HepG2 (cell line): Measurements from ENCODE around the gene PRPF18. TPM values are rescaled to one million over a fixed set of nuclear protein-coding genes. Genes with fewer than 3 reads are reported as not detected.

Experiments used
- ATAC-seq: fragments of 200-7000 bp; cut with Tn5 transposase; 3 replicates; pipeline ENCODE4 v1.9.1; 2020; ENCODE audit warnings: mild to moderate bottlenecking, moderate library complexity
- Bru-seq: library from RNA; stranded (reverse); fragments of 400-500 nt; gene quantifications from one replicate; lab custom pipeline; 2021; lab: Mats Ljungman, UMichigan
- BruChase-seq, 2 experiments: library from RNA; stranded (reverse); fragments of 400-500 nt; gene quantifications; one replicate each; lab custom pipeline; 2021; lab: Mats Ljungman, UMichigan
- BruUV-seq: library from RNA; stranded (reverse); fragments of 400-500 nt; replicated peaks from 2 replicates; lab custom pipeline; 2021; lab: Mats Ljungman, UMichigan
- CTCF ChIA-PET: fragments of 300-600 bp; formaldehyde crosslinking; extraction: SDS; loops from one replicate; lab custom pipeline; 2021; ENCODE audit warnings: low total read pairs, inconsistent platforms, low intra/inter-chr PET ratio; lab: Yijun Ruan, JAX
- POLR2A ChIA-PET: fragments of 350-600 bp; sonication (Branson Sonifier 250); formaldehyde crosslinking; loops from one replicate; lab custom pipeline; 2020; ENCODE audit warnings: antibody characterized with exemption, inconsistent platforms; lab: Yijun Ruan, JAX
- DNase-seq: peaks from one replicate; pipeline ENCODE4 v3.0.0-alpha.2; 2015; ENCODE audit warnings: low spot score
- FAIRE-seq: peaks from 3 replicates; lab custom pipeline; 2011; peaks lifted over from hg19 to GRCh38; lab: Jason Lieb, UNC
- H2AFZ ChIP-seq: one replicate; pipeline ENCODE4 v1.6.1; 2011; ENCODE audit warnings: low read length, inconsistent platforms
- H3K27ac ChIP-seq: fragments of 300-600 bp; 3 replicates; pipeline ENCODE4 v1.8.0; 2011; ENCODE audit warnings: mixed run types, mild to moderate bottlenecking, mixed read lengths, low read length, inconsistent platforms; ENCODE audit not compliant: insufficient read depth; ENCODE audit errors: extremely low read length
- H3K27me3 ChIP-seq, 2 experiments: fragments of 200-600 bp in 1 of 2; 2 replicates in 1 of 2; 3 replicates in 1 of 2; pipeline versions ENCODE4 v1.6.0 to v1.8.0; 2011; ENCODE audit warnings: low read length in 2 of 2, mild to moderate bottlenecking in 2 of 2, moderate library complexity in 2 of 2, inconsistent platforms in 1 of 2; ENCODE audit not compliant: insufficient read depth in 2 of 2, control insufficient read depth in 1 of 2
- H3K36me3 ChIP-seq, 2 experiments: fragments of 200-600 bp in 1 of 2; replicated peaks in 1 of 2; 2 replicates in 1 of 2; 3 replicates in 1 of 2; pipeline versions ENCODE4 v1.5.1 to v1.8.0; 2011; ENCODE audit warnings: low read length in 2 of 2, inconsistent platforms in 1 of 2; ENCODE audit not compliant: insufficient read depth in 2 of 2, control insufficient read depth in 1 of 2
- H3K4me1 ChIP-seq: 2 replicates; pipeline ENCODE4 v1.5.1; 2012; ENCODE audit warnings: low read length, inconsistent platforms; ENCODE audit not compliant: insufficient read depth
- H3K4me2 ChIP-seq: 2 replicates; pipeline ENCODE4 v1.6.0; 2011; ENCODE audit warnings: low read depth, low read length, inconsistent platforms
- H3K4me3 ChIP-seq, 3 experiments: fragments of 200-600 bp in 1 of 3; sonication (generic), shearing (Covaris generic) in 1 of 3; replicated peaks in 1 of 3; 2 replicates each; pipeline ENCODE4 v1.5.1; 2011 to 2016; ENCODE audit warnings: low read length in 3 of 3, inconsistent platforms in 2 of 3, low read depth in 2 of 3, mild to moderate bottlenecking in 2 of 3, control low read depth in 1 of 3, mixed read lengths in 1 of 3; ENCODE audit not compliant: insufficient read depth in 1 of 3
- H3K79me2 ChIP-seq: one replicate; pipeline ENCODE4 v1.6.1; 2011; ENCODE audit warnings: low read length, inconsistent platforms; ENCODE audit not compliant: insufficient read depth
- H3K9ac ChIP-seq: 2 replicates; pipeline ENCODE4 v1.6.0; 2011; ENCODE audit warnings: mild to moderate bottlenecking, low read depth, low read length, inconsistent platforms; ENCODE audit not compliant: insufficient read depth
- H3K9me3 ChIP-seq: 2 replicates; pipeline ENCODE4 v1.5.1; 2012; ENCODE audit warnings: mild to moderate bottlenecking, low read length
- H4K20me1 ChIP-seq: 2 replicates; pipeline ENCODE4 v1.6.0; 2011; ENCODE audit warnings: inconsistent platforms, mild to moderate bottlenecking, low read length, moderate library complexity; ENCODE audit not compliant: insufficient read depth
- CBX5 ChIP-seq: sonication (generic); formaldehyde crosslinking; IDR thresholded peaks from 2 replicates; pipeline ENCODE4 v1.4.0; 2020; ENCODE audit warnings: missing genetic modification reagents, borderline replicate concordance
- HNRNPUL1 ChIP-seq: fragments of 200-400 bp; formaldehyde crosslinking; IDR thresholded peaks from 2 replicates; pipeline ENCODE4 v1.6.1; 2017; ENCODE audit warnings: low read depth, mild to moderate bottlenecking, low read length, moderate library complexity
- MED1 ChIP-seq: sonication (generic); formaldehyde crosslinking; IDR thresholded peaks from 2 replicates; pipeline ENCODE4 v1.4.0; 2020; ENCODE audit warnings: missing genetic modification reagents
- NFE2L1 ChIP-seq: sonication (generic); formaldehyde crosslinking; IDR thresholded peaks from 2 replicates; pipeline ENCODE4 v1.4.0; 2020; ENCODE audit warnings: missing genetic modification reagents, mild to moderate bottlenecking, borderline replicate concordance
- STAG1 ChIP-seq: sonication (generic); formaldehyde crosslinking; IDR thresholded peaks from 2 replicates; pipeline ENCODE4 v1.4.0; 2020; ENCODE audit warnings: missing genetic modification reagents
- WGBS: methylation state at CpG from one replicate; pipeline ENCODE4 v1.1.6; 2017; ENCODE audit warnings: low lambda C conversion rate; 5-methylcytosine and 5-hydroxymethylcytosine counted together
- in situ Hi-C: cut with HindIII; loops from 2 replicates; pipeline ENCODE4 v1.10.0; 2017; ENCODE audit warnings: low pct_unique_long_range_greater_than_20kb; ENCODE audit not compliant: extremely low pct_ligation_motif_present
- intact Hi-C: fragments of 100-400 bp; cut with micrococcal nuclease; formaldehyde crosslinking; loops from one replicate; pipeline ENCODE4 v1.10.0; 2022; ENCODE audit not compliant: unreplicated experiment
- long read RNA-seq, 2 experiments: library from RNA in 1 of 2; library from polyadenylated mRNA in 1 of 2; stranded (forward) in 1 of 2; unstranded in 1 of 2; transcript quantifications; one replicate each; pipeline ENCODE4 v2.0.0, GENCODE V29; 2019 to 2022
- polyA minus RNA-seq, 3 experiments: library from RNA; depleted of rRNA, polyadenylated mRNA; stranded (reverse); fragments of >200 nt; gene quantifications; 2 replicates each; pipeline ENCODE4 v1.2.3, GENCODE V29; 2011; ENCODE audit warnings: low replicate concordance in 1 of 3
- polyA plus RNA-seq, 8 experiments: library from polyadenylated mRNA; depleted of rRNA in 3 of 8; stranded (reverse) in 7 of 8; unstranded in 1 of 8; fragments of >200 nt; fragmentation: Illumina TruSeq in 4 of 8; extraction: Trizol in 4 of 8; gene quantifications; 2 replicates each; pipeline versions ENCODE4 v1.2.1 to v1.2.3, GENCODE V29; 2011 to 2016; ENCODE audit warnings: low read depth in 4 of 8, missing spikeins in 1 of 8, mixed read lengths in 1 of 8; ENCODE audit not compliant: insufficient read depth in 1 of 8
- total RNA-seq, 5 experiments: library from RNA; depleted of rRNA; stranded (reverse); fragments of >200 nt; fragmentation: Illumina TruSeq; extraction: Trizol; gene quantifications; 2 replicates each; pipeline ENCODE4 v1.2.3, GENCODE V29; 2016; ENCODE audit warnings: low read depth in 1 of 5
- TF ChIP-seq, protein P1 (sequence below), 2 experiments: fragments of 450-650 bp in 1 of 2; sonication (generic) in 1 of 2; formaldehyde crosslinking in 1 of 2; IDR thresholded peaks; 2 replicates each; pipeline versions ENCODE4 v1.6.1 to v1.8.0; 2016 to 2022; ENCODE audit warnings: antibody characterized with exemption in 1 of 2, mild to moderate bottlenecking in 1 of 2, missing genetic modification reagents in 1 of 2

Gene PRPF18, protein sequence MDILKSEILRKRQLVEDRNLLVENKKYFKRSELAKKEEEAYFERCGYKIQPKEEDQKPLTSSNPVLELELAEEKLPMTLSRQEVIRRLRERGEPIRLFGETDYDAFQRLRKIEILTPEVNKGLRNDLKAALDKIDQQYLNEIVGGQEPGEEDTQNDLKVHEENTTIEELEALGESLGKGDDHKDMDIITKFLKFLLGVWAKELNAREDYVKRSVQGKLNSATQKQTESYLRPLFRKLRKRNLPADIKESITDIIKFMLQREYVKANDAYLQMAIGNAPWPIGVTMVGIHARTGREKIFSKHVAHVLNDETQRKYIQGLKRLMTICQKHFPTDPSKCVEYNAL
- total RNA-seq (2016; rRNA removed; fragmentation: Illumina TruSeq; extraction: Trizol) = 17.2 and 24.7 TPM in 2 replicates
- total RNA-seq (2016; cell fraction: cytosol; rRNA removed; fragmentation: Illumina TruSeq; extraction: Trizol; ENCODE audit: low read depth) = 7.8 and 9.1 TPM in 2 replicates
- 21.2 and 25.5 TPM in 2 replicates for total RNA-seq (2016; cell fraction: insoluble cytoplasmic fraction; rRNA removed; fragmentation: Illumina TruSeq; extraction: Trizol)
- total RNA-seq (2016; cell fraction: membrane; rRNA removed; fragmentation: Illumina TruSeq; extraction: Trizol) = 12.4 and 13.8 TPM in 2 replicates
- 18.7 and 19.1 TPM in 2 replicates for total RNA-seq (2016; cell fraction: nucleus; rRNA removed; fragmentation: Illumina TruSeq; extraction: Trizol)
- polyA plus RNA-seq (2011; rRNA removed) = 4.4 and 6.1 TPM in 2 replicates
- 3.0 and 3.7 TPM in 2 replicates for polyA plus RNA-seq (2011; cell fraction: cytosol; rRNA removed)
- 4.5 and 6.1 TPM in 2 replicates for polyA plus RNA-seq (2011; cell fraction: nucleus; rRNA removed)
- 7.6 and 9.8 TPM in 2 replicates for polyA plus RNA-seq (2012)
- polyA plus RNA-seq (2016; cell fraction: cytosol; fragmentation: Illumina TruSeq; extraction: Trizol; ENCODE audit: low read depth) = 5.7 and 7.2 TPM in 2 replicates
- 20.8 and 21.3 TPM in 2 replicates for polyA plus RNA-seq (2016; cell fraction: insoluble cytoplasmic fraction; fragmentation: Illumina TruSeq; extraction: Trizol; ENCODE audit: low read depth)
- 7.3 and 9.4 TPM in 2 replicates for polyA plus RNA-seq (2016; cell fraction: membrane; fragmentation: Illumina TruSeq; extraction: Trizol; ENCODE audit: low read depth)
- polyA plus RNA-seq (2016; cell fraction: nucleus; fragmentation: Illumina TruSeq; extraction: Trizol; ENCODE audit: insufficient read depth, low read depth) = 11.4 and 11.7 TPM in 2 replicates
- polyA minus RNA-seq (2011; rRNA and poly(A)+ RNA removed; ENCODE audit: low replicate concordance) = 0.80 and 2.3 TPM in 2 replicates
- 2.6 and 4.7 TPM in 2 replicates for polyA minus RNA-seq (2011; cell fraction: cytosol; rRNA and poly(A)+ RNA removed)
- 28.2 and 32.6 TPM in 2 replicates for polyA minus RNA-seq (2011; cell fraction: nucleus; rRNA and poly(A)+ RNA removed)
- percentile 62 among the genes with signal in this experiment for Bru-seq, nascent RNA
- percentile 61 among the genes with signal in this experiment for BruChase-seq, experiment 1, labeled RNA remaining after a 6-hour chase
- BruChase-seq, experiment 2, labeled RNA remaining after a 2-hour chase = percentile 54 among the genes with signal in this experiment
- long read RNA-seq, experiment 1, transcript PRPF18-202 (10 exons, 1,717 nt) = major isoform, 11 of 12 reads
- long read RNA-seq, experiment 1, partial matches to known transcripts = 0 of 12 reads
- long read RNA-seq, experiment 1, other reads (novel, unspliced or antisense) = 1 of 12 reads
- long read RNA-seq, experiment 2, transcript PRPF18-202 (10 exons, 1,717 nt) = major isoform, 6 of 16 reads
- long read RNA-seq, experiment 2, partial matches to known transcripts = 4 of 16 reads
- long read RNA-seq, experiment 2, other reads (novel, unspliced or antisense) = 6 of 16 reads

DNA sequence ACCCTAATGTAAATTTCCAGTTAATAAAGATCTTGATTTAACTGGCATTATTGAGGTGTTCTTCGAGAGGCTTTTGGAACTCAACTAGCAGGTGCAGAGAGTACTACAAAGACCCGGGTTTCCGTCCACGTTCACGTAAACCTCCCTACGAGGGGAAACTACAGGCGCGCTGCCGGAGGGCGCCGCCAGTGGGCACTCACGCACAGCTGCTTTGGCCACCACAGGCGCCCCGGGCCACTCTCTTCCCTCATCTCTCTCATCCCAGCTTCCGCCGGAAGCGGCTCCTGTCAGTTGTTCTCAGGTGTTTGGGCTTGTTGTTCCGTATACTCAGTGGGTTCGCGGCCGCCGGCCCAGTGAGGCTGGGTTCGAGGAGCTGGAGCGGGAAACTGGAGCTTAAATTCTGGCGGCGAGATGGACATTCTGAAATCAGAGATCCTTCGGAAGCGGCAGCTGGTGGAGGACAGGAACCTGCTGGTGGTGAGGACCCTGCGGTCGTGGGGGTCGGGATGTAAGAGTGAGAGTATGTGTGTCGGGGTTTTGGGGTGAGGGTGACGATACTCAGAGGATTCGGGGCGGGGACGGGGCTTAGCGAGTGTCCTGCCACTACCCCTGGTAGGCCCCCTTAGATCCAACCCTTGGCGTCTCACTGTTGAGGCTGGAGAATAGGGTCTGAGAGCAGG is at the start of gene PRPF18:
Gene PRPF18, plus strand, starts transcription at position 290 of the 680 bp plus-strand sequence. Its CDS starts 122 bp downstream, at position 412.
- H3K79me2 ChIP-seq = peaks cover 7% of the 10 kb centered on the region
- no peaks in the 10 kb centered on the region for H4K20me1 ChIP-seq
- peaks cover 0 to 8% of the 10 kb centered on the region in 2 experiments; a peak in 1 of 5 replicates for H3K27me3 ChIP-seq
- intact Hi-C loops = loop anchor here (1.0 kb wide), 1 partner anchor 215 kb away; no protein-coding TSS in a partner anchor
- no peaks in the 10 kb centered on the region for H3K9me3 ChIP-seq
- WGBS = under 1% methylated on average over 36 of the region's 38 CpGs
- peaks cover 0 to 2% of the 10 kb centered on the region in 2 experiments; a peak in 2 of 5 replicates for H3K36me3 ChIP-seq
- FAIRE-seq (peak; percentile 66), ATAC-seq (peak; percentile 97), DNase-seq (peak; percentile 92)
- in situ Hi-C loops = no loop called here
- H3K4me1 ChIP-seq = peaks cover 32% of the 10 kb centered on the region
- CTCF ChIA-PET = no interaction called here
- H3K4me2 ChIP-seq = peak within 1 kb of the TSS; percentile 77
- POLR2A ChIA-PET = interaction anchor here (1.2 kb wide), 1 partner anchor 13 kb away, joined by 4 read pairs; no protein-coding TSS in a partner anchor
- H3K4me3 ChIP-seq = peak within 1 kb of the TSS; percentile 69 to 95 (median 89)
- H2AFZ ChIP-seq = peak within 1 kb of the TSS; percentile 94
- peak within 1 kb of the TSS; percentile 74 for H3K9ac ChIP-seq
- H3K27ac ChIP-seq = peak within 1 kb of the TSS; percentile 25
- no TSS peak for BruUV-seq
- TF ChIP-seq CBX5 (CRISPR knock-in tag) (peak; percentile 88), HNRNPUL1 (no peak), STAG1 (CRISPR knock-in tag) (peak; percentile 25; the same call in 1 of the 2 replicates), NFE2L1 (no peak), MED1 (CRISPR knock-in tag) (peak; percentile 66)
- TF ChIP-seq, protein P1, sequence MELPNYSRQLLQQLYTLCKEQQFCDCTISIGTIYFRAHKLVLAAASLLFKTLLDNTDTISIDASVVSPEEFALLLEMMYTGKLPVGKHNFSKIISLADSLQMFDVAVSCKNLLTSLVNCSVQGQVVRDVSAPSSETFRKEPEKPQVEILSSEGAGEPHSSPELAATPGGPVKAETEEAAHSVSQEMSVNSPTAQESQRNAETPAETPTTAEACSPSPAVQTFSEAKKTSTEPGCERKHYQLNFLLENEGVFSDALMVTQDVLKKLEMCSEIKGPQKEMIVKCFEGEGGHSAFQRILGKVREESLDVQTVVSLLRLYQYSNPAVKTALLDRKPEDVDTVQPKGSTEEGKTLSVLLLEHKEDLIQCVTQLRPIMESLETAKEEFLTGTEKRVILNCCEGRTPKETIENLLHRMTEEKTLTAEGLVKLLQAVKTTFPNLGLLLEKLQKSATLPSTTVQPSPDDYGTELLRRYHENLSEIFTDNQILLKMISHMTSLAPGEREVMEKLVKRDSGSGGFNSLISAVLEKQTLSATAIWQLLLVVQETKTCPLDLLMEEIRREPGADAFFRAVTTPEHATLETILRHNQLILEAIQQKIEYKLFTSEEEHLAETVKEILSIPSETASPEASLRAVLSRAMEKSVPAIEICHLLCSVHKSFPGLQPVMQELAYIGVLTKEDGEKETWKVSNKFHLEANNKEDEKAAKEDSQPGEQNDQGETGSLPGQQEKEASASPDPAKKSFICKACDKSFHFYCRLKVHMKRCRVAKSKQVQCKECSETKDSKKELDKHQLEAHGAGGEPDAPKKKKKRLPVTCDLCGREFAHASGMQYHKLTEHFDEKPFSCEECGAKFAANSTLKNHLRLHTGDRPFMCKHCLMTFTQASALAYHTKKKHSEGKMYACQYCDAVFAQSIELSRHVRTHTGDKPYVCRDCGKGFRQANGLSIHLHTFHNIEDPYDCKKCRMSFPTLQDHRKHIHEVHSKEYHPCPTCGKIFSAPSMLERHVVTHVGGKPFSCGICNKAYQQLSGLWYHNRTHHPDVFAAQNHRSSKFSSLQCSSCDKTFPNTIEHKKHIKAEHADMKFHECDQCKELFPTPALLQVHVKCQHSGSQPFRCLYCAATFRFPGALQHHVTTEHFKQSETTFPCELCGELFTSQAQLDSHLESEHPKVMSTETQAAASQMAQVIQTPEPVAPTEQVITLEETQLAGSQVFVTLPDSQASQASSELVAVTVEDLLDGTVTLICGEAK (IDR thresholded peaks at IDR 0.05) = peak; percentile 83
- TF ChIP-seq, protein P1 (CRISPR knock-in tag; IDR thresholded peaks at IDR 0.05) = peak; percentile 42; the same call in 1 of the 2 replicates
